ENCODE data around the gene NNAT.

Gene NNAT

DNA sequence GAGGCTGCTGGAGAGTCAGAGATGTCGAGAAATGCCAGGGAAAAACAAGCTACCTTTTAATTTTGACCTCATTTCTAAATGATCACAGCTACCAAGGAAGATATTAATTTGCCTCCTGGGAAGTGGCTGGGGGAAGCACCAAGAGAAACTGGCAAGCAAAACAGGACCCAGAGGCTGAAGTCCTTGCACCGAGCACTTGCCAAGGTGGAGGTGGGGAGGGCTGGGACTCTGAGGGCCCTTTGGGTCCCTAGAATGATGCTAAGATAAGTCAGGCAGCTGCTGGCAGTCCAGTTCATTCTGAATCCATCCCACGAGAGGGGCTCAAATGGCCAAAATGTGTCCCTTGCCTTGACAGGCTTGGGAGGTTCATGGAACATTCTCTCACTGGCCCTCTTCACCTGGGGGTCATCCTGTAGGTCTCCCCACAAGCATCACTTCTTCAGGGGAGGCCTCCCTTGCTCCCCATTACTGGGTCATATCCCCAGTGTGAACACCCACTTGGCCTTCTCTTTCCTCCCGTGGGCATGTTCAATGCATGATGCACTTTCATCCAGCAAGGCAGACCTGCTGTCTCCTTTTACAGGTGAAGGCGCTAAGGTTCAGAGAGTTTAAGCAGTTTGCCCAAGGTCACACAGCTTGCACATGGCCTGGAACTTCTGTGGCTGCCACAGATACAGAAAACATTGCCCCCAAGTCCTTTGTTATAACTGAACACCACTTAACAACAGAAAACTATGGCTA, 45.7 kb downstream of the NNAT start:
- TF ChIP-seq POLR2AphosphoS5 (IDR thresholded peaks at IDR 0.05; ENCODE audit: low read depth, low read length): no peak
- TF ChIP-seq POLR2A (IDR thresholded peaks at IDR 0.05; ENCODE audit: low read depth, low read length): no peak
- TF ChIP-seq TAF1 (IDR thresholded peaks at IDR 0.05; ENCODE audit: borderline replicate concordance, low read depth, low read length): no peak
- DNase-seq (ENCODE audit: insufficient read length) (no peak), FAIRE-seq (no peak)

DNA sequence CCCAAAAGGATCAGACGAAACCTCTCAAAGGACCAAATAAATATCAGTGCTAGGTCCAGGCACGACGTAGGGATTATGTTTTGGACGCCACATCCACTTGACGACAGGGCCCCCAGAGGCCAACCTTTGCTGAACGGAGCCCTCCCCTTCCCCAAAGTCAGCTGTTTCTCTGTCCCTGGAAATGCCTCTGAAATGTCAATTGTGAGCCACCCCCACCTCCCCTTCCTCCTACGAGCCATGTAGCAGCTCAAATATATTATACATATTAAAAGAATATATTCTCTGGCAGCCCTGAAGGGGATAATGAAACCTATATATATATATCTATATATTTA, 46.2 kb downstream of the NNAT start:
- TF ChIP-seq POLR2A (IDR thresholded peaks at IDR 0.05; ENCODE audit: low read depth, low read length) (no peak), TAF1 (IDR thresholded peaks at IDR 0.05; ENCODE audit: borderline replicate concordance, low read depth, low read length) (no peak), POLR2AphosphoS5 (IDR thresholded peaks at IDR 0.05; ENCODE audit: low read depth, low read length) (no peak)
- DNase-seq (ENCODE audit: insufficient read length) (no peak), FAIRE-seq (no peak)

DNA sequence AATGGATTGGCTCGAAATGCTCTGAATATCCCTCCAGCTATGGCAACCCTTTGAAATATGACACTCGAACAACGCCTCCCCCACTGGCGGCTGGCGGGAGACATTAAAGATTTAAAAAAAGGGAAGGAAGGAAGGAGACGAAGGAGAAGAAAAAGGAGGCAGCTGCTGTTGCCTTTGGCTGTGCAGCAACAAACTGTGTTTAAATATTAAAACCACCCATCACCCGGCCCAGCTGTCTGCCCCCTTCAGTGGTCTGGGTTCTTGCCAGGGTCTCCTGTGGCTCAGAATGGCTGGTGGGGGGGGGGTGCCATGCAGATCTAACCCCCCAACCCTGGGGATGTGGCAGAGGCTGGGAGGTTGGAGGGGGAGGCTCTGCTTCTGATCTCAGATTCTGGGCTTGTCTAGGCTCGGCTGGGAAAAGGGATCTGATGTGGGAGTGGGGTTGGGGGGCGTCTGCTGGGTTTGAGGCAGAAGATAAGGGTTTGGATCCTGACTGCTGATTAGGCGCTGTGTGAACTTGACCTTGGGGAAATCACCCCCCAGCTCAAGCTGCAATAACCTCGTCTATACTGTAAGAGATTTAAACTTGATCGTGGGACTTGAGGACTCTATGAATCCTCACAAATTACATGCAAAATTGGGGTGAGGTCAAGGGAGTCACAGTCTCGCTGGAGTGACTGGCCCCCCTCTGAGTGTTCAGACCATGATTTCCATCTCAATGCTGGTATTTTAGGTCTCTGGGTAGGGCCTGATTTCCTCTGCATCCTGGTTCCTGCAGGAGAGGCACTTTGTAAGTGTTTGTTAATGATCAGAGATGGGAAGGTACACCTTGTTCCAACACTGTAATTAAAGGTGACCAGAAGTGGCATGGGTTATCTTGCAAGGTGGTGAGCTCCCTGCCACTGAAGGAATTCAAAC, 46.9 kb downstream of the NNAT start:
- FAIRE-seq (no peak), DNase-seq (ENCODE audit: insufficient read length) (no peak)
- TF ChIP-seq POLR2A (IDR thresholded peaks at IDR 0.05; ENCODE audit: low read depth, low read length): no peak
- TF ChIP-seq TAF1 (IDR thresholded peaks at IDR 0.05; ENCODE audit: borderline replicate concordance, low read depth, low read length): no peak

DNA sequence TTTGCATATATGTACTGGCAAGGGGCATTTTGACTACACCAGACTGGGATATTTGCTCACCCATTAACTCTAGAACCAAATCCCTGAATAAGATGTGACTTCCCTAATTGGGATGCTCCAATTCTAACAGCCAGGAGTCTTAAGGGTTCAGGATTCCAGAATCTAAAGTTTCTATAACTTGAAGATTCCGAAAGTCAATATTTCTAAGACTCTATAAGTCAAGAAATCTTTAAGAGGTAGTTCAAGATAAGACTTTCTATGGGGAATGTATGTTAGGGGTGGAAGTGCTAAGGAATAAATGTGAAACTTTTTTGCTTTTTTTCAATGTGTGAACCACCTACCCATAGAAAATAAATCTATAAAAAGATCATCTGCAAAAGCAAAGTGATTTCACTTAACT, 49.4 kb downstream of the NNAT start:
- DNase-seq (ENCODE audit: insufficient read length): no peak
- FAIRE-seq: no peak

DNA sequence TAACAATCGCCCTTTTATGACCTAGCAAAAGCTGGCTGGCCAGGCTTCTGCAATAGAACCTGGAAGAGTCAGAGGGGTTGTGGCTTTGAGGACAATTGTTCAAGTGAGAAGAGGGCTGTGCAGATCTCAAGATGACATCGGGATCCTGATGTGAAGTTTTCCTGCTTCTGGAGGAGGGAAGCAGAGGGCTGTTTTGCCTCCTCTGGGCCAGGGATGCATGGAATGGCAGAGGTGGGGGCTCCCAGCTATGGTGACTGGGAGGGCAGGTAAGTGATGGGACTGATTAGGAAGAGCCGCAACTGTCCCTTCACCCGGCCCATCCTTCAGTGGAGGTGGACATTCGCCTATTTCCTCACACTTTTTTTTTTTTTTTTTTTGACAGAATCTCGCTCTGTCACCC, 50.0 kb downstream of the NNAT start:
- TF ChIP-seq POLR2A (IDR thresholded peaks at IDR 0.05; ENCODE audit: low read depth, low read length): no peak
- no peak for TF ChIP-seq POLR2AphosphoS5 (IDR thresholded peaks at IDR 0.05; ENCODE audit: low read depth, low read length)
- no peak for TF ChIP-seq TAF1 (IDR thresholded peaks at IDR 0.05; ENCODE audit: borderline replicate concordance, low read depth, low read length)
- FAIRE-seq (no peak), DNase-seq (ENCODE audit: insufficient read length) (no peak)

More for the DNA sequence above, 49.4 kb downstream of the NNAT start:
- TF ChIP-seq POLR2A (IDR thresholded peaks at IDR 0.05; ENCODE audit: low read depth, low read length) (no peak), POLR2AphosphoS5 (IDR thresholded peaks at IDR 0.05; ENCODE audit: low read depth, low read length) (no peak), TAF1 (IDR thresholded peaks at IDR 0.05; ENCODE audit: borderline replicate concordance, low read depth, low read length) (no peak)

Data from GM12892 (cell line).